ENCODE measurements around the gene GPR35. TPM values are rescaled to one million over a fixed set of nuclear protein-coding genes. Genes with fewer than 3 reads are reported as not detected.

GPR35 gene
- polyA plus RNA-seq, 1 experiment, result 0.17 TPM

- ChIA-PET CTCF (interaction anchor here (0.9 kb wide), 1 partner anchor 15 kb away, joined by 3 read pairs; no protein-coding TSS in a partner anchor), POLR2A (no interaction called here)
- no peaks in the 10 kb centered on the region for H3K27me3 ChIP-seq (ENCODE audit: control insufficient read depth, insufficient read depth, low read length)
- TF ChIP-seq, protein P1, sequence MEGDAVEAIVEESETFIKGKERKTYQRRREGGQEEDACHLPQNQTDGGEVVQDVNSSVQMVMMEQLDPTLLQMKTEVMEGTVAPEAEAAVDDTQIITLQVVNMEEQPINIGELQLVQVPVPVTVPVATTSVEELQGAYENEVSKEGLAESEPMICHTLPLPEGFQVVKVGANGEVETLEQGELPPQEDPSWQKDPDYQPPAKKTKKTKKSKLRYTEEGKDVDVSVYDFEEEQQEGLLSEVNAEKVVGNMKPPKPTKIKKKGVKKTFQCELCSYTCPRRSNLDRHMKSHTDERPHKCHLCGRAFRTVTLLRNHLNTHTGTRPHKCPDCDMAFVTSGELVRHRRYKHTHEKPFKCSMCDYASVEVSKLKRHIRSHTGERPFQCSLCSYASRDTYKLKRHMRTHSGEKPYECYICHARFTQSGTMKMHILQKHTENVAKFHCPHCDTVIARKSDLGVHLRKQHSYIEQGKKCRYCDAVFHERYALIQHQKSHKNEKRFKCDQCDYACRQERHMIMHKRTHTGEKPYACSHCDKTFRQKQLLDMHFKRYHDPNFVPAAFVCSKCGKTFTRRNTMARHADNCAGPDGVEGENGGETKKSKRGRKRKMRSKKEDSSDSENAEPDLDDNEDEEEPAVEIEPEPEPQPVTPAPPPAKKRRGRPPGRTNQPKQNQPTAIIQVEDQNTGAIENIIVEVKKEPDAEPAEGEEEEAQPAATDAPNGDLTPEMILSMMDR (IDR thresholded peaks at IDR 0.05; ENCODE audit: insufficient read depth, low read depth, low read length), result no peak
- DNase-seq (ENCODE audit: low read depth), result no peak
- peaks cover 30% of the 10 kb centered on the region for H3K36me3 ChIP-seq (ENCODE audit: control insufficient read depth, insufficient read depth, low read length)
- H3K4me3 ChIP-seq (ENCODE audit: low read depth, low read length), result no peak overlapping the region
Measured at GRCh38 chr2:240578110-240578450, 47.2 kb upstream of the GPR35 start.

GRCh38 chr2:240578488-240578887, 46.8 kb upstream of the GPR35 start:
- no peak for DNase-seq (ENCODE audit: low read depth)
- CTCF ChIA-PET, result interaction anchor here (0.9 kb wide), 1 partner anchor 15 kb away, joined by 3 read pairs; no protein-coding TSS in a partner anchor
- TF ChIP-seq, protein P1 (IDR thresholded peaks at IDR 0.05; ENCODE audit: insufficient read depth, low read depth, low read length), result no peak
- Histone ChIP-seq H3K4me3 (ENCODE audit: low read depth, low read length) (no peak overlapping the region), H3K36me3 (ENCODE audit: control insufficient read depth, insufficient read depth, low read length) (peaks cover 30% of the 10 kb centered on the region), H3K27me3 (ENCODE audit: control insufficient read depth, insufficient read depth, low read length) (no peaks in the 10 kb centered on the region)
- POLR2A ChIA-PET, result no interaction called here

GRCh38 chr2:240579071-240579762, 46.1 kb upstream of the GPR35 start:
- CTCF ChIA-PET, result interaction anchor here (1.4 to 1.8 kb wide), 2 partner anchors 10 to 13 kb away, joined by 4 to 13 read pairs; partner anchors contain the start of gene RNPEPL1
- peaks cover 27% of the 10 kb centered on the region for H3K36me3 ChIP-seq (ENCODE audit: control insufficient read depth, insufficient read depth, low read length)
- POLR2A ChIA-PET, result no interaction called here
- H3K4me3 ChIP-seq (ENCODE audit: low read depth, low read length), result no peak overlapping the region
- H3K27me3 ChIP-seq (ENCODE audit: control insufficient read depth, insufficient read depth, low read length), result no peaks in the 10 kb centered on the region
- DNase-seq (ENCODE audit: low read depth), result no peak
- TF ChIP-seq, protein P1 (IDR thresholded peaks at IDR 0.05; ENCODE audit: insufficient read depth, low read depth, low read length), result no peak

GRCh38 chr2:240579771-240580614, 45.3 kb upstream of the GPR35 start:
- ChIA-PET CTCF (interaction anchor here (0.6 to 1.8 kb wide), 4 partner anchors 11 to 93 kb away, joined by 3 to 13 read pairs (median 4); partner anchors contain the start of gene RNPEPL1), POLR2A (no interaction called here)
- Histone ChIP-seq H3K36me3 (ENCODE audit: control insufficient read depth, insufficient read depth, low read length) (peaks cover 20% of the 10 kb centered on the region), H3K4me3 (ENCODE audit: low read depth, low read length) (no peak overlapping the region), H3K27me3 (ENCODE audit: control insufficient read depth, insufficient read depth, low read length) (no peaks in the 10 kb centered on the region)
- DNase-seq (ENCODE audit: low read depth), result peak; percentile 77
- TF ChIP-seq, protein P1 (IDR thresholded peaks at IDR 0.05; ENCODE audit: insufficient read depth, low read depth, low read length), result peak; percentile 9; the same call in 1 of the 2 replicates

DNA sequence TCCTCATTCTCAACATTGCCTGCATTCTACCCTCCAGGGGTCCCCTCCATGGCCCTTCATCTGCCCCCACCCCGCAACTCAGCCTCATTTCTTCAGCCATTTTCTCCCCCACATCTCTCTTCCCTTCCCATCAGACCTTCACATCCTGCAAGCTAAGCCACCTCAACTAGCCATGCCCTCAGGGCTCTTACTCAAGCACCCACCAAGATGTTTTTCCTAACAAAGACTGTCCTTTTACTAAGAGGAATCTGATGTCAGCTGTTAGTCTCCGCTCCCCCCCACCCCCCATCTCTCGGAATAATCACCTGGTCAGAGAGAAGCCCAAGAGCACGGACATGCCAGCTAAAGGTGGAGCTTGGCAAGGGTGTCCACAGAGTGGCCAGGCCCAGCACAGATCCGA, 43.5 kb upstream of the GPR35 start:
- POLR2A ChIA-PET, result no interaction called here
- no peaks in the 10 kb centered on the region for H3K27me3 ChIP-seq (ENCODE audit: control insufficient read depth, insufficient read depth, low read length)
- no peak overlapping the region for H3K4me3 ChIP-seq (ENCODE audit: low read depth, low read length)
- CTCF ChIA-PET, result interaction anchor here (1.1 kb wide), 1 partner anchor 16 kb away, joined by 3 read pairs; no protein-coding TSS in a partner anchor
- no peak for DNase-seq (ENCODE audit: low read depth)
- H3K36me3 ChIP-seq (ENCODE audit: control insufficient read depth, insufficient read depth, low read length), result peaks cover 8% of the 10 kb centered on the region
- TF ChIP-seq, protein P1 (IDR thresholded peaks at IDR 0.05; ENCODE audit: insufficient read depth, low read depth, low read length), result no peak

All from BJ (cell line).